WTC11 (cell line): ENCODE results near the gene SPC24.

Source experiments
- E2F5 ChIP-seq: sonication (generic); formaldehyde crosslinking; IDR thresholded peaks from 2 replicates; pipeline ENCODE4 v1.8.1; 2022; ENCODE audit warnings: mild to moderate bottlenecking, moderate library complexity, missing genetic modification reagents
- ELF4 ChIP-seq: sonication (generic); formaldehyde crosslinking; IDR thresholded peaks from 2 replicates; pipeline ENCODE4 v1.8.1; 2022; ENCODE audit warnings: low read depth, mild to moderate bottlenecking, moderate library complexity, missing genetic modification reagents
- TEAD4 ChIP-seq: sonication (generic); formaldehyde crosslinking; IDR thresholded peaks from 2 replicates; pipeline ENCODE4 v1.8.0; 2022; ENCODE audit warnings: mild to moderate bottlenecking, missing genetic modification reagents
- TF ChIP-seq, protein P1 (sequence below): fragments of 200-600 bp; IDR thresholded peaks from 2 replicates; pipeline ENCODE4 v1.8.0; 2022; ENCODE audit warnings: antibody characterized with exemption

DNA sequence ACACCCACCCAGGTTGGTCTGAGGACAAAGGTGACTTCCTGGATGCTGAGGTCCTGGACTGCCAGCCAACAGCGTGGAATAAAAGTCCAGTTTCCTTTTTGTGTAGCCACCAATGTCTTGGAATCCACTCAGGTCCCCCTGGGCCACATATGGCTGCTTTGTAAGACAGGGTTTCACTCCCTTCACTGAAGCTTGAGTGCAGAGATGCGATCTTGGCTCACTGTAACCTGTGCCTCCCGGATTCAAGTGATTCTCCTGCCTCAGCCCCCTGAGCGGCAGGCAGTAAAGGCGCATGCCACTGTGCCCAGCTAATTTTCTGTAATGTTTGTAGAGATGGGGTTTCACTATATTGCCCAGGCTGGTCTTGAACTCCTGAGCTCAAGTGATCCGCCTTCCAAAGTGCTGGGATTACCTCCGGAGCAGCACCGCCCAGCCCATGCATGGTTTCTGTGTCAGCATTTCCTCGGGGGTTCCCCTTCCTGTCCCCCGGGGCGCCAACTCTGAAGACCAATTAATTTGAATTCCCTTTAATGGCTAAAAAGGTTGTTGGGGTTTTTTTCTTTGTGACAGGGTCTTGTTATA, 24.2 kb upstream of the SPC24 start:
- TF ChIP-seq ELF4 (CRISPR knock-in tag) (no peak), TEAD4 (no peak), E2F5 (CRISPR knock-in tag) (no peak)
- TF ChIP-seq, protein P1, sequence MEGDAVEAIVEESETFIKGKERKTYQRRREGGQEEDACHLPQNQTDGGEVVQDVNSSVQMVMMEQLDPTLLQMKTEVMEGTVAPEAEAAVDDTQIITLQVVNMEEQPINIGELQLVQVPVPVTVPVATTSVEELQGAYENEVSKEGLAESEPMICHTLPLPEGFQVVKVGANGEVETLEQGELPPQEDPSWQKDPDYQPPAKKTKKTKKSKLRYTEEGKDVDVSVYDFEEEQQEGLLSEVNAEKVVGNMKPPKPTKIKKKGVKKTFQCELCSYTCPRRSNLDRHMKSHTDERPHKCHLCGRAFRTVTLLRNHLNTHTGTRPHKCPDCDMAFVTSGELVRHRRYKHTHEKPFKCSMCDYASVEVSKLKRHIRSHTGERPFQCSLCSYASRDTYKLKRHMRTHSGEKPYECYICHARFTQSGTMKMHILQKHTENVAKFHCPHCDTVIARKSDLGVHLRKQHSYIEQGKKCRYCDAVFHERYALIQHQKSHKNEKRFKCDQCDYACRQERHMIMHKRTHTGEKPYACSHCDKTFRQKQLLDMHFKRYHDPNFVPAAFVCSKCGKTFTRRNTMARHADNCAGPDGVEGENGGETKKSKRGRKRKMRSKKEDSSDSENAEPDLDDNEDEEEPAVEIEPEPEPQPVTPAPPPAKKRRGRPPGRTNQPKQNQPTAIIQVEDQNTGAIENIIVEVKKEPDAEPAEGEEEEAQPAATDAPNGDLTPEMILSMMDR = no peak
